ENCODE data around the gene VPS35L. TPM values are rescaled to one million over a fixed set of nuclear protein-coding genes. Genes with fewer than 3 reads are reported as not detected.
"Not testable (repeated sequence)": the region's sequence is repeated elsewhere in the genome, so short reads cannot be mapped to it uniquely, and the experiment has no call there.

The VPS35L gene
- total RNA-seq, 1 donor from 2014 or later: 24.6 TPM

- DNase-seq (ENCODE audit: missing footprints) (no peak), ATAC-seq (no peak)
- intact Hi-C loops (cut with DNase I): loop anchor here (10.0 kb wide), 1 partner anchor 721 kb away; the partner anchor contains the start of gene ARL6IP1
Observed at GRCh38 chr16:19525385-19525723, 30.1 kb upstream of the VPS35L start.

DNA sequence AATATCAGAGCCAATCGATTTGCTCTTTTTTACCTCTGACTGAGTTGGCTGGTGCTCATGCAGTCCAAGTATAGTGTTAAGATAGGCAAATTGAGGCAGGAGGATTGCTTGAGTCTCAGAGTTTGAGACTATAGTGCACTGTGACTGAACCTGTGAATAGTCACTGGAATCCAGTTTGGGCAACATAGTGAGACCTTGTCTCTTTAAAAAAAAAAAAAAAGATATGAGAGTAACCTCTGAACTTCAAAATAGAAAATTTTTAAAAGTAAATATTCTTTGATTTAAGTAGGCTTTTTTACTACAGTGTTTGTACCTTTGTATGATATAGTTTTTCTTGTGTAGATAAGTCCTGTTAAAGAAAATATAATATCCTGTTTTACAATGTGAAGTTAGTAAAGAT, 28.3 kb upstream of the VPS35L start:
- DNase-seq (ENCODE audit: missing footprints) (no peak), ATAC-seq (no peak)
- intact Hi-C loops (cut with DNase I): loop anchor here (10.0 kb wide), 1 partner anchor 722 kb away; the partner anchor contains the start of gene ARL6IP1

DNA sequence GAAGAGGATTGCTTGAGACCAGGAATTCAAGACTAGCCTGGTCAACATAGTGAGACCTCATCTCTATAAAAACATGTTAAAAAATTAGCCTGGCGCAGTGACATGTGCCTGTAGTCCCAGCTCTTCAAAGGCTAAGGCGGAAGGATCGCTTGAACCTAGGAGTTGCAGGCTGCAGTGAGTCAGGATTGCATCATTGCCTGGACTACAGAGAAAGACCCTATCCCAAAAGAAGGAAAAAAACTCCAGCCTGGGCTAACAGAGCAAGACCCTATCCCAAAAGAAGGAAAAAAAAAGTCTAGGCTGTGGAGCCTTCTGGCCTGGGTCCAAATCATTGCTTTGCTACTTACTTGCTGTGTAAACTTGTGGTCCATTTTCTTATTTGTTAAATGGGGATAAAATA, 26.8 kb upstream of the VPS35L start:
- intact Hi-C loops (cut with DNase I): loop anchor here (10.0 kb wide), 1 partner anchor 724 kb away; the partner anchor contains the start of gene ARL6IP1
- no peak for DNase-seq (ENCODE audit: missing footprints)
- ATAC-seq: no peak

DNA sequence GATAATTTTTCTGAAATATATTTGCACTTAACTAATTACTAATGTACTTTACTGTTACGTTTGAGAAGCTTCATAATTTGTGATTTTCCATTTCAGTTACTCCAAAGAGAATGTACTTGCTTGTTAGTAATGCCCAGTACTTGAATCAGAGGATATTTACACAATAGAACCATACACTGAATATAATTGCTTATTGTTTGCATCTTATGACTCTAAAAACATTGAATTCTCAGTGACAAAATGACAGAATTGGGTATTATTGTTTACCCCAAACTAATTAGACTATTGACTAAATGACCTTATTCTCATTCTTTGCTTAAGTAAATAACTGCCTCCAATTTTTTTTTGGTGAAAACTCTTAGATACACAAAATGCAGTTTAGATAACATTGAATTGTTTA, 22.9 kb upstream of the VPS35L start:
- no peak for DNase-seq (ENCODE audit: missing footprints)
- no peak for ATAC-seq
- intact Hi-C loops (cut with DNase I): no loop called here

- intact Hi-C loops (cut with DNase I): no loop called here
- ATAC-seq (no peak), DNase-seq (ENCODE audit: missing footprints) (no peak)
Observed at GRCh38 chr16:19540241-19540970, 15.1 kb upstream of the VPS35L start.

GRCh38 chr16:19542138-19542821, 13.2 kb upstream of the VPS35L start:
- ATAC-seq: no peak
- DNase-seq (ENCODE audit: missing footprints): no peak
- intact Hi-C loops (cut with DNase I): no loop called here

- intact Hi-C loops (cut with DNase I); ATAC-seq; DNase-seq (ENCODE audit: missing footprints): not testable (repeated sequence)
Observed at GRCh38 chr16:19543278-19543996, 12.1 kb upstream of the VPS35L start.

DNA sequence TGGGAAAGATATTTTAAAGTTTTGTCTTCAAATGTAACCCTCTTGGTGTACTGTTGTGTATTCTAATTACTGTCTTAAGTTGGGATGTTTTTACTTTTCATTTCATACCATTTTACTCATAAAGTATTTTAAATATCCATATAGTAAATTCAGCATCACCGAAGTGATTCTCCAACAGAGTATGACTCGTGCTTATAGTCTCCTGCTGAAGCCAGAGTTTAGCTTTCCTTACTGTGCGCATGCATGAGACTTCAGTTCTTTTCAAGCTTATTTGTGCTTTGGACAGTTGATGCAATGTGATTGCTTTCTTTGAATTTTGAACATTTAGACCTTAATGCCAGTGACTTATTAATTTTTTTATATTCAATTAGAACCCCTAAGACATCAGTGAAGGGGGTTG, 7.4 kb upstream of the VPS35L start:
- ATAC-seq: no peak
- intact Hi-C loops (cut with DNase I): no loop called here
- no peak for DNase-seq (ENCODE audit: missing footprints)

DNA sequence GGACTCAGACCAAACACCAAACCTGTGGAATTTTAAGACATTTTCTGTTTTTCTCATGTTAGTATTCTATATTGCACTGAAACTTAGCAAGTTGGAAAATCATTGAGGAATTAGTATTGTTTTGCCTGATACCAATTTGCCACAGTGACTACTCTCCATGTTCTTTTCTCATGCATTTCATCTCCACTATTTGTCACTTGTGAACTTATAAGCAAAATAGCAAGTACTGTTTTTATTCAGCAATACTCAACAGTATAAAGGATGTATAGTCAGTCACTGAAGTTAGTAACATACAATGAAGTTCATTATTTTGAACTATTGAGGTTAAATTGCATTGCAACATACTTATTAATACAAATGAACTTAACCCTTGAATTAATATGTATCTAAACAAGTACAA, 5.8 kb upstream of the VPS35L start:
- no peak for DNase-seq (ENCODE audit: missing footprints)
- intact Hi-C loops (cut with DNase I): loop anchor here (10.0 kb wide), 1 partner anchor 835 kb away; no protein-coding TSS in a partner anchor
- no peak for ATAC-seq

- DNase-seq (ENCODE audit: missing footprints) (no peak), ATAC-seq (no peak)
- intact Hi-C loops (cut with DNase I): loop anchor here (1.0 to 10.0 kb wide), 3 partner anchors 33 to 829 kb away; partner anchors contain the start of gene CCP110
Observed at GRCh38 chr16:19555938-19556771, 652 bp downstream of the VPS35L start.

GRCh38 chr16:19559242-19559910, 3.9 kb downstream of the VPS35L start:
- intact Hi-C loops (cut with DNase I): loop anchor here (2.0 to 10.0 kb wide), 3 partner anchors 43 to 825 kb away; no protein-coding TSS in a partner anchor
- DNase-seq (ENCODE audit: missing footprints) (no peak), ATAC-seq (no peak)

DNA sequence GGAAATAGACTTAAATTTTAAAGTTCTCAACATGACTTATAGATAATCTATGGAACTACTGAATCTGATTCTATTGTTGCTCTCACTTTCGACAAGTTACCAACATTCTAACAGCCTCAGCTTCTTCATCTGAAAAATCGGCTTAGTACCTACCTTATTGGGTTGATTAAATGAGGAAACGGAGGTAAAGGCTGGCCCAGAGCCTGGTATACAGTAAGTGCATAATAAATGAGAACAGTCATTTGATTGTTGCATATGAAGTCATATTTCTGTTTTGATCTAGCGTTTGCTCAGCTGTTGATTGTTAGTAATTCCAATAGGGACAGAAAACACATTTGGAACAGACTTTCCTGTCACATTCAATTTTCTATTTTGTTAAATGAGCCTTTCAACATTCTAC, 4.6 kb downstream of the VPS35L start:
- intact Hi-C loops (cut with DNase I): loop anchor here (10.0 kb wide), 1 partner anchor 65 kb away; no protein-coding TSS in a partner anchor
- ATAC-seq (no peak), DNase-seq (ENCODE audit: missing footprints) (no peak)

DNA sequence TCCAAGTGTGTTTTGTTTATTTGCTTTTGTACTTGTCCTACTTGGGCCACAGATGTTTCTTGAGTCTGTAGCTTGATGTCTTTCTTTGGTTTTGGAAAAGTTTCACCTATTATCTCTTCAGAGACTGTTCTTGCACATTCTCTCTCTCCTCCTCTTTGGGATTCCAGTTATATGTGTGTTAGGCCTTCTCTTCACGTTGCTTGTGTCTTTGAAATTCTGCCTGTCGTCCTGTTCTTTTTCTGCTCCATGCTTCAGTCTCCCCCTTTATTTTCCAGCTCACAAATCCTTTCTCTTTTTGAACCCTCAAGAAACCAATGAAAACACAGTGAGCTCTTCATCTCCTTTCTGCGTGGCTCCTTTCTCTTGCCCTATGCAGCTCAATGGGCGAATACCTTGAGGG, 7.9 kb downstream of the VPS35L start:
- DNase-seq (ENCODE audit: missing footprints): no peak
- ATAC-seq: no peak
- intact Hi-C loops (cut with DNase I): loop anchor here (10.0 kb wide), 1 partner anchor 61 kb away; no protein-coding TSS in a partner anchor

- no peak for ATAC-seq
- no peak for DNase-seq (ENCODE audit: missing footprints)
- intact Hi-C loops (cut with DNase I): loop anchor here (10.0 kb wide), 1 partner anchor 58 kb away; no protein-coding TSS in a partner anchor
Observed at GRCh38 chr16:19566362-19566761, 10.9 kb downstream of the VPS35L start.

DNA sequence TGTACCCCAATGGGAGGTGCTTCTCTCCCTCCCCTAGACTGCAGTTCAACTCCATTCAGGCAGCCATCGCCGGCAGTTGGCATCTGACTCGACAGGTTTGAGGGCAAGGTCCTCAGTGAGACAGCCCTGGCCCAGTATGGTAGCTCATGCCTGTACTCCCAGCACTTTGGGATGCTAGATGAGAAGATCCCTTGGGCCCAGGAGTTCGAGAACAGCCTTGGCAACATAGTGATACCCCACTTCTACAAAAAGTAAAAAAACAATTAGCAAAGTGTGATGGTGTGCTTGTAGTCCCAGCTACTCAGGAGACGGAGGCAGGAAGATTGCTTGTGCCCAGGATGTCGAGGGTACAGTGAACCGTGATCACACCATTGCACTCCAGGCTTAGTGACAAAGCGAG, 12.1 kb downstream of the VPS35L start:
- DNase-seq (ENCODE audit: missing footprints): no peak
- intact Hi-C loops (cut with DNase I): loop anchor here (10.0 kb wide), 1 partner anchor 57 kb away; no protein-coding TSS in a partner anchor
- no peak for ATAC-seq

DNA sequence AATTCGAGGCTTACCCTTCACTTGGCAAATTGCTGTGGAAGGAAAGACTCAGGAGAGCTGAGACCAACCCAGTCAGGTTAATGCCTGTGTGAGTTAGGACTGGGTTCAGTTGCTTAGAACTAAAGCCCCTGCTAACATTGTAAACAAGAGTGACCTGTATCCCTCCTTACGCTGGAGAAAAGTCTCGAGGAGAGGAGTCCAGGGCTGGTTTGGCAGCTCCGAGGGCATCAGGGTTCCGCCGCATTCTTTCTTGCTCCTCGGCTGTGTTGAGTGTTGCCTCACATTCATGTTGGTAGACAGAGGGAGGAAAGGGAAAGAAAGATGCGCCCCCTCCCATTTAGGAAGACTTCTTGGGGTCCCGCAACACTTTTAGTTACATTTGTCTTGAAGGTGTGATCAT, 18.5 kb downstream of the VPS35L start:
- ATAC-seq (no peak), DNase-seq (ENCODE audit: missing footprints) (no peak)
- intact Hi-C loops (cut with DNase I): no loop called here

DNA sequence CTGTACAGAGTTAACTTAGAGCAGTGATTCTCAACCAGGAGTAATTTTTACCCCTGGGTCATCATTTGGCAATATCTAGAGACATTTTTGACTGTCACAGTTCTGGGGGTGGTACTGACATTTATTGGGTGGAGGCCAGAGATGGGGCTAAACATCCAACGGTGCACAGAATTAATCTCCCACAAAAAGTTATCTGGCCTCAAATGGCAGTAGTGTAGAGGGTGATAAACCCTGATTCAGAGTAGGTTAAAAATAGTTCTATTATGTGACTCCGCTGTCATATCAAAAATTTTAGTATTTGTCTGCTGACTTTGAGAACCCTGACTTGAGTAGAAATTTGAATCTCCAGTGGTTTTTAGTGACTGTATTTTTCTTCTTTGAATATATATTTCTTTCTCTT, 19.1 kb downstream of the VPS35L start:
- no peak for ATAC-seq
- intact Hi-C loops (cut with DNase I): no loop called here
- DNase-seq (ENCODE audit: missing footprints): no peak

- intact Hi-C loops (cut with DNase I): no loop called here
- ATAC-seq (no peak), DNase-seq (ENCODE audit: missing footprints) (no peak)
Observed at GRCh38 chr16:19578378-19578971, 23.0 kb downstream of the VPS35L start.

Measured in Right ventricle myocardium inferior (tissue), 1 donor.